ENCODE data around the gene MFF.

Gene MFF

GRCh38 chr2:227324995-227325838, at the start of gene MFF:
Gene MFF, plus strand, starts transcription at chr2:227325251. Its CDS starts 5,415 bp downstream, at chr2:227330666.
- DNase-seq: peak; percentile 92

- no peak for DNase-seq
Measured at GRCh38 chr2:227280895-227281294, 44.2 kb upstream of the MFF start.

- no peak for DNase-seq
Measured at GRCh38 chr2:227285741-227286236, 39.3 kb upstream of the MFF start.

GRCh38 chr2:227287771-227288170, 37.3 kb upstream of the MFF start:
- DNase-seq: no peak

GRCh38 chr2:227292314-227292713, 32.7 kb upstream of the MFF start:
- DNase-seq: no peak

GRCh38 chr2:227293531-227293930, 31.5 kb upstream of the MFF start:
- DNase-seq: no peak

GRCh38 chr2:227295806-227296205, 29.2 kb upstream of the MFF start:
- no peak for DNase-seq

- no peak for DNase-seq
Measured at GRCh38 chr2:227296671-227297405, 28.2 kb upstream of the MFF start.

GRCh38 chr2:227301523-227301922, 23.5 kb upstream of the MFF start:
- DNase-seq: no peak

GRCh38 chr2:227308784-227309183, 16.3 kb upstream of the MFF start:
- DNase-seq: no peak

- DNase-seq: no peak
Measured at GRCh38 chr2:227310756-227311110, 14.3 kb upstream of the MFF start.

GRCh38 chr2:227311861-227312506, 13.1 kb upstream of the MFF start:
- no peak for DNase-seq

- DNase-seq: no peak
Measured at GRCh38 chr2:227312579-227312978, 12.5 kb upstream of the MFF start.

GRCh38 chr2:227313310-227313709, 11.7 kb upstream of the MFF start:
- no peak for DNase-seq

- no peak for DNase-seq
Measured at GRCh38 chr2:227317834-227318233, 7.2 kb upstream of the MFF start.

GRCh38 chr2:227320305-227321094, 4.6 kb upstream of the MFF start:
- no peak for DNase-seq

- DNase-seq: no peak
Measured at GRCh38 chr2:227322530-227323205, 2.4 kb upstream of the MFF start.

- DNase-seq: no peak
Measured at GRCh38 chr2:227323818-227324217, 1.2 kb upstream of the MFF start.

GRCh38 chr2:227324642-227324994, 433 bp upstream of the MFF start:
- peak; percentile 82 for DNase-seq

GRCh38 chr2:227325839-227326195, 766 bp downstream of the MFF start:
- no peak for DNase-seq

GRCh38 chr2:227326783-227327182, 1.7 kb downstream of the MFF start:
- no peak for DNase-seq

GRCh38 chr2:227335713-227336112, 10.7 kb downstream of the MFF start:
- no peak for DNase-seq
